DND-41 (cell line): ENCODE data around the gene PPME1.

Experiments used
- CTCF ChIP-seq: IDR thresholded peaks from 2 replicates; pipeline ENCODE4 v1.5.1; 2012; ENCODE audit warnings: borderline replicate concordance, low read length, moderate library complexity, mild to moderate bottlenecking; ENCODE audit not compliant: poor library complexity, severe bottlenecking; ENCODE audit errors: extremely low read depth
- EZH2 ChIP-seq: IDR thresholded peaks from 3 replicates; pipeline ENCODE4 v1.6.1; 2012; ENCODE audit warnings: borderline replicate concordance, low read depth, mild to moderate bottlenecking, moderate library complexity, low read length, inconsistent platforms; ENCODE audit not compliant: severe bottlenecking

GRCh38 chr11:74265256-74265655 is 94.2 kb downstream of the PPME1 start:
- TF ChIP-seq CTCF (no peak), EZH2 (no peak)
